T-helper 2 cell treated with Interferon-gamma antibody and Interleukin-4, amounts not matched to agents 5 μg/mL and 100 μg/mL, for 36 hours (primary cell): ENCODE data around the gene MAP7.
"Not testable (repeated sequence)": the region's sequence is repeated elsewhere in the genome, so short reads cannot be mapped to it uniquely, and the experiment has no call there.

ENCODE experiments used
- DNase-seq: peaks from one replicate; pipeline ENCODE4 v3.0.0; 2021; ENCODE audit warnings: low spot score
- H3K27ac Mint-ChIP-seq: one replicate; pipeline ENCODE4 v1.8.0; 2021; ENCODE audit warnings: mild to moderate bottlenecking, mixed read lengths
- H3K27me3 Mint-ChIP-seq: one replicate; pipeline ENCODE4 v1.8.0; 2021; ENCODE audit warnings: low read depth, mixed read lengths
- H3K36me3 Mint-ChIP-seq: one replicate; pipeline ENCODE4 v1.8.0; 2021; ENCODE audit warnings: low read depth, mixed read lengths
- H3K4me1 Mint-ChIP-seq: one replicate; pipeline ENCODE4 v1.8.0; 2021; ENCODE audit warnings: low read depth, mixed read lengths
- H3K4me3 Mint-ChIP-seq: one replicate; pipeline ENCODE4 v1.8.0; 2022; ENCODE audit warnings: mild to moderate bottlenecking, moderate library complexity, mixed read lengths
- H3K9me3 Mint-ChIP-seq: one replicate; pipeline ENCODE4 v1.8.0; 2021; ENCODE audit warnings: mixed read lengths

The MAP7 gene

DNA sequence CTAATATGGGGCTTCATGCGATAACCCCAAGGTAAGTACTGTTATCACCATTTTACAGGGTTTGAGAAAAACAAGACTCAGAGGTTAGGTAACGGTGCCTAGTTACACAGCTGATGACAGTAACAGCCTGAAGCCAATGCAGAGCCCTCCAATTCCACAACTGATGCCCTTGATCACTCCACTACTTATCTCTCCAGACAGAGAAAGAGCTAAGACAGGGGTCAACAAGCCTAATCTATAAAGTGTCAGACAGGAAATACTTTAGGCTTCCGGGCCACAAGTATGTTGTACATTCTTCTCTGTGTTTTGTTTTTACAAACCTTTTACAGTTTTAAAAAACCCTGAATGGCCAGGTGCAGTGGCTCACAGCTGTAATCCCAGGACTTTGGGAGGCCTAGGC, 50.9 kb downstream of the MAP7 start:
- Mint-ChIP-seq H3K27me3 (peaks cover 3% of the 10 kb centered on the region), H3K9me3 (no peaks in the 10 kb centered on the region), H3K4me1 (no peaks in the 10 kb centered on the region), H3K4me3 (no peak overlapping the region), H3K36me3 (no peaks in the 10 kb centered on the region), H3K27ac (no peak overlapping the region)
- DNase-seq: no peak

DNA sequence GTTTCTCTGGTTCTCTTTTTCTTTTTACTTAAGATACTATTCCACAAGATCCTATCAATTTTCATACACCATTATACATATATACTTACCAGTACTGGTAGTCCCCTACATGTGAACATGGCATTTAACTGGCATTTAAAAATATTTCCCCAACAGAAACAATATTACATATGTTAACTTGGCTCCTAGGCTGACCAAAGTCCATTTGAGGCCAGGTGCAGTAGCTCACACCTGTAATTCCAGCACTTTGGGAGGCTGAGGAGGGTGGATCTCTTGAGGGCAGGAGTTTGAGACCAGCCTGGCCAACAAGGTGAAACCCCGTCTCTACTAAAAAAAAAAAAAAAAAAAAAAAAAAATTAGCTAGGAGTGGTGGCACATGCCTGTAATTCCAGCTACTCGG, 53.8 kb downstream of the MAP7 start:
- not testable (repeated sequence) for H3K4me1 Mint-ChIP-seq, H3K36me3 Mint-ChIP-seq

DNA sequence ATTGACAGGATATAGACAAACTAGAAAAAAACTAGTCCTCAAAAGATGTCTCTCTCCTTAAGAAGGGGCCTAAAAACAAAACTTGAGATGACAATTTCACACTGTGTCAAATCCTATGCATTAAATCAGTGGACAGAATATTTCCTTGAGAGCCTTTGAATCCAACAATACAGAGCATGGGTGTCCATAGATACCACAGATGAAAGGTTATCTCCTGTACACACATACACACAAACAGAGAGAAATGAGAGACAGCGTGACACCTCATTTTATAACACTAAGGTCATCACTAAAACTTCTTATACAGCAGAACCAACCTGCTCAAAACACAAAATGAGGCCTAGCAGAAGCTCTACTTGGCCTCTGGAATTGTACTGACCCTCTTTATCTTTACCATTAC, 55.5 kb downstream of the MAP7 start:
- Mint-ChIP-seq H3K27me3 (peaks cover 10% of the 10 kb centered on the region), H3K36me3 (no peaks in the 10 kb centered on the region), H3K9me3 (no peaks in the 10 kb centered on the region), H3K4me3 (no peak overlapping the region), H3K4me1 (no peaks in the 10 kb centered on the region), H3K27ac (no peak overlapping the region)
- DNase-seq: no peak

More for the DNA sequence above, 53.8 kb downstream of the MAP7 start:
- H3K9me3 Mint-ChIP-seq, H3K27ac Mint-ChIP-seq, H3K4me3 Mint-ChIP-seq, H3K27me3 Mint-ChIP-seq, DNase-seq: not testable (repeated sequence)

DNA sequence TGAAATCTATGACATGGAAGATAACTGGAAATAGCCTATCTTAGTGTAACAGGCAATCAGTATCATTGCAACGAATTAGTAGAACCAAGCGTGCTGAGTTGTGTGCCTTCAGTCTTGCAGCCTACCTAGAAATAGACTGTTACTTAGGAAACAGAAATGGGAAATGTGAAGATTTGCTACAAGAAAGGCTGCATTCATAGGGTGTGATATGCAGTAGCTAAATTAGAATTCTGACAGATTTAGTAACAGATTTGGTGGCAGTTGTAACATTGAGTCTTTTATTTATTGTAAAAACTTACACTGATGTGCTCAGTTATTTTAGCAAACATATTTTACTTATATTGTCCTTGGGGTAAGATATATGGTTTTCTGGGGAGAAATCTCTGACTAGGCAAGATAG, 56.2 kb downstream of the MAP7 start:
- Mint-ChIP-seq H3K27ac (no peak overlapping the region), H3K4me1 (no peaks in the 10 kb centered on the region), H3K9me3 (no peaks in the 10 kb centered on the region), H3K27me3 (peaks cover 10% of the 10 kb centered on the region), H3K4me3 (no peak overlapping the region), H3K36me3 (no peaks in the 10 kb centered on the region)
- DNase-seq: no peak

DNA sequence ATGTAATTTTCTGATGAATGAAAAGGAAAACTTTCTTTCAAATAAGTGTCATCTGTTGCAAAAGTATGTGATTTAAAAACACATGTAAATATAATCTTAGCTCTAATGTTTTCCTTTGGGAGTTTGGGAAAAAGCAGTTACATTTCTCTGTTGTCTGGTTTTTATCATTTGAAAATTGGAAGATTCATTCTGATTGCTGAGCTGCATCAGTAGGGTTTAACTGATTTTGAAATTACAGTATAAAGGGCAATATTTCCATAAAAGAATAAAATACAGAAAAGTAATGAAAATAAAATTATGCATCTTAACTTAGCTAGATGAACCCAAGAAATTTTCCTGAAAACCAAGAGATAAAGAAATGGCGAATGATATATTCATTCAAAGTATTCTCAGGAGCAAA, 57.8 kb downstream of the MAP7 start:
- no peaks in the 10 kb centered on the region for H3K36me3 Mint-ChIP-seq
- no peaks in the 10 kb centered on the region for H3K4me1 Mint-ChIP-seq
- DNase-seq: no peak
- H3K27ac Mint-ChIP-seq: no peak overlapping the region
- H3K4me3 Mint-ChIP-seq: no peak overlapping the region
- no peaks in the 10 kb centered on the region for H3K9me3 Mint-ChIP-seq
- H3K27me3 Mint-ChIP-seq: peaks cover 10% of the 10 kb centered on the region

DNA sequence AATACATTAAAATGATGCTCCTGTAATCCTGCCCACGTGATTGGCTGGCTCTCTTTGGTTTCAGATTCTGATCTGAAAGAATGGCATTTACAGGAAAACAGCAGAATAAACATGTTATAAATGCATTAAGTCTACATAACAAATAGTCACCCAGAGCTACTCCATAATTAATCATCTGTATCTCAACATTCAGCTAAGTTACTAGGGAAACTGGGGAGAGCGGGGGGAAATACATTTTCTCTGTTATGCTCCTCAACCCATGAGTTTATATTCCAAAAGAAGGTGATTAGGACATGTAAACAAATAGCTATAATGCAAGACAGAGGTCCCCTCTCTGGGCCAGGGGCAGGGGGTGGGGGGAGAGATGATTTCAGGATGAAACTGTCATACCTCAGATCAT, 58.5 kb downstream of the MAP7 start:
- Mint-ChIP-seq H3K27ac (no peak overlapping the region), H3K36me3 (no peaks in the 10 kb centered on the region), H3K27me3 (peaks cover 10% of the 10 kb centered on the region), H3K4me3 (no peak overlapping the region), H3K9me3 (no peaks in the 10 kb centered on the region), H3K4me1 (no peaks in the 10 kb centered on the region)
- no peak for DNase-seq

DNA sequence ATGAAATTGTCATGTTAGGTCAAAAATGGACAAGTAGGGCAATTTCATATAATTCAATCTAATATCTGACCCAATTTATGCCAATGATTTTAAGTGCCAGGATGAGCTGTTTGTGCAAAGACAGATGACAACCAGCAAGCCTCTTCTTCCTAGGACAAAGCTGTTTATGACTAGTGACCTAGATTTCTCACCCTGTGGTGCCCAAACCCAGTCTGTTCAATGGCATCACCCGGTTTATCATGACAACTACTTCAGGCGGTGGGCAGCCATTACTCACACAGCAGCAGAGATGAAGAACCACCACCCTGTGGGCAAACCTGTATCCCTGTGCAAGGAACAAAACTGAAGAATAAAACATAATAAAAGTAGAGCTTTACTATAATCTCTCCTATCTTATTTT, 59.0 kb downstream of the MAP7 start:
- Mint-ChIP-seq H3K36me3 (no peaks in the 10 kb centered on the region), H3K27ac (no peak overlapping the region), H3K4me1 (no peaks in the 10 kb centered on the region), H3K9me3 (no peaks in the 10 kb centered on the region), H3K27me3 (peaks cover 8% of the 10 kb centered on the region), H3K4me3 (no peak overlapping the region)
- DNase-seq: no peak

DNA sequence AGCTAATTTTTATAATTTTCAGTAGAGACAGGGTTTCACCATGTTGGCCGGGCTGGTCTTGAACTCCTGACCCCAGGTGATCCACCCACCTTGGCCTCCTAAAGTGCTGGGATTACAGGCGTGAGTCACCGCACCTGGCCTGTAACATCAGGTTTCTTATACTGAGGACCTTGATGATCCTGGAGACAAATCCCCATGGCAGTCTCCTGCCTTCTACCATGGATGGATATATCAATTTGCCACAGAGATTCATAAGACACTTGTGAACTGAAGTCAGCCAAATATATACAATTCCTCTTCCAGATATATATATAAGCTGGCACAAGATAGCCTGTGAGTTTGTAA, 60.6 kb downstream of the MAP7 start:
- not testable (repeated sequence) for DNase-seq, H3K27me3 Mint-ChIP-seq, H3K9me3 Mint-ChIP-seq, H3K36me3 Mint-ChIP-seq, H3K27ac Mint-ChIP-seq, H3K4me3 Mint-ChIP-seq, H3K4me1 Mint-ChIP-seq

DNA sequence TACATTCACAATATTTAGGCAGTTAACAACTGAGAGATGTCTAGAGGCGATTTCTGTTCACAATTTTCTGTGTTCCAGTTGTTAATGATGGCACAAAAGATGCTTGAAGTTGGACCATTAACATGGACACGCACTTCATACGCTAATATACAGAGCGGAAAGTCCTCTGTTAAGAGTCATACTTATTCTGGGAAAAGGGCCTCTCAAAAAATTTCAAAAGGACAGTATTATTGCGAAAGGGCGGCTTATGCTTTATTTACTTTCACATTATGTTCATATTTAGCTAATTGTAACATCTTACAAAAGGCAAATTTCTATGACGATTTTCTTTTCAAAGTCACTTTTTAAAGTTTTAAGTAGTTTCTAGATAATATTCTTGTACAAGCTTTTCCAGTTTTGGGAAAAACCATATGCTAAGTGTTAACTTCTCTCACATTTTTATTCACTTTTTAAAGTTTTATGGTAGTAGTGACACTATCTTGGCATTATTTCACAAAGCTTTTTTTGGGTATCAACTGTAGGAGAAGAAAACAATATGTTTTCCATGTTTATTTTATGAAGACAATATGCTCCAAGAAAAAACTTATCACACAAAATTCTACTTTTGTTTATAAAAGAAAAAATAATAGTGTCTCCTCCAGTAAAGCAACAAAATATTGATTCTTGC, 62.3 kb downstream of the MAP7 start:
- no peak overlapping the region for H3K4me3 Mint-ChIP-seq
- DNase-seq: no peak
- peaks cover 9% of the 10 kb centered on the region for H3K27me3 Mint-ChIP-seq
- H3K36me3 Mint-ChIP-seq: no peaks in the 10 kb centered on the region
- no peak overlapping the region for H3K27ac Mint-ChIP-seq
- H3K9me3 Mint-ChIP-seq: no peaks in the 10 kb centered on the region
- H3K4me1 Mint-ChIP-seq: no peaks in the 10 kb centered on the region

DNA sequence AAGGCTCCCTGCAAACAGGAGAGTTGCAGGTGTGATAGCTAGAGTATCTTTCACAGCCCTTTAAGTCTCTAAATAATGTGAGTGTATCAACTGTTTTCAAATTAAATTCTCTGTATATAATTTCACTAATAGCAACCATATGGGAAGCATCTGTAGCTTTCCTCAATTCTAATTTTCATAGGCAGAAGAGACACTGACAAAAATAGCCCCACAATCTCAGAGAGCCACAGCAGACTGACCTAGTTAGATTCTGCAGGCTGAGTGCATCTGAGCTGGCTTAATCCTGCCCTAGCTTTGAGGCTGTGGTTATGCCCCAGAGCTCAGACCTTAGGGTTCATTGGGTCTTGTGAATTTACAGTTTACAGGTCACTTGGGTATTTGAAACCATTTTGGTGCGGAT, 63.9 kb downstream of the MAP7 start:
- no peaks in the 10 kb centered on the region for H3K4me1 Mint-ChIP-seq
- no peaks in the 10 kb centered on the region for H3K9me3 Mint-ChIP-seq

DNA sequence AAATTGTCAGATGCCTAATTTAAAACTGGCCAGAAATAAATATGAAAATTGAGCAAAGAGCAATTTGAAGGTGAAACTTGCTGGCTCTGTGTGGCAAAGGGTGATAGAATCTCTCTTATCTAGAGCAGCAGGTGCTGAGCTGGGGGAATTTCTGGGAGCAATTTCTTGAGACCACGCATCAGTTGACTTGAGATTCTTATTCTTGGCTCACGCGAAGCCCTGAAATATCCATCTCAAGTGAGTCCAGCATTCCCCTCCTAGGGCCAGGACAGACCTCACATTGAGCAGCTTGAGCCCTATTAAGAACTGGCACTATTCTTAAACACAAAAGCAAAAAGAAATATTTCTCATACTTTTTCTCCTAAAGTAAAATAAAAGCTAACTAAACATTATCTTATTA, 66.3 kb downstream of the MAP7 start:
- DNase-seq: no peak
- no peak overlapping the region for H3K4me3 Mint-ChIP-seq
- H3K27ac Mint-ChIP-seq: no peak overlapping the region
- H3K36me3 Mint-ChIP-seq: no peaks in the 10 kb centered on the region
- H3K27me3 Mint-ChIP-seq: peaks cover 16% of the 10 kb centered on the region
- no peaks in the 10 kb centered on the region for H3K4me1 Mint-ChIP-seq
- no peaks in the 10 kb centered on the region for H3K9me3 Mint-ChIP-seq

More for the DNA sequence above, 63.9 kb downstream of the MAP7 start:
- H3K27ac Mint-ChIP-seq: no peak overlapping the region
- DNase-seq: no peak
- peaks cover 6% of the 10 kb centered on the region for H3K27me3 Mint-ChIP-seq
- no peaks in the 10 kb centered on the region for H3K36me3 Mint-ChIP-seq
- H3K4me3 Mint-ChIP-seq: no peak overlapping the region

DNA sequence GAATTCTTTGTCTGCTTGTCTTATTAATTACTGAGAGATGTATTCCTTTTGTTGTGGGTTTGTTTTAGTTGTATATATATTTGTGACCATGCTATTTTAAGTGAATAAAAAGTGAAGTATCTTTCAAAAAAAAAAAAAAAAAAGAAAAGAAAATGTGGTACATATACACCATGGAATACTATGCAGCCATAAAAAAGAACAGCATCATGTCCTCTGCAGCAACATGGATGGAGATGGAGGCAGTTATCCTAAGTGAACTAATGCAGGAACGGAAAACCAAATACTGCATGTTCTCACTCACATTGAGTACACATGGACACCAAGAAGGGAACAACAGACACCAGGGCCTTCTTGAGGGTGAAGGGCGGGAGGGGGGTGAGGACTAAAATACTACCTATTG, 67.2 kb downstream of the MAP7 start:
- H3K27me3 Mint-ChIP-seq: peaks cover 20% of the 10 kb centered on the region
- H3K4me1 Mint-ChIP-seq, DNase-seq, H3K4me3 Mint-ChIP-seq, H3K36me3 Mint-ChIP-seq, H3K9me3 Mint-ChIP-seq, H3K27ac Mint-ChIP-seq: not testable (repeated sequence)

DNA sequence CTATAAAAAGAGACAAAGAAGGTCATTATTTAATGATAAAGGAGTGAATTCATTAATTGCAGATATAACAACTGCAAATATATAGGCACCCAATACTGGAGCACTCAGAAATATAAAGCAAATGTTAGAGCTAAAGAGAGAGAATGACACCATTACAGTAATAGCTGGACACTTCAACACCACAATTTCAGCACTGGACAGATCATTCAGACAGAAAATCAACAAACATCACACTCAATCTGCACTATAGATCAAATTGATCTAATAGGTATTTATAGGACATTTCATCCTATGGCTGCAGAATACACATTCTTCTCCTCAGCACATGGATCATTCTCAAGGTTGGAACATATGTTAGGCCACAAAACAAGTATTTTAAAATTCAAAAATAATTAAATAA, 72.7 kb downstream of the MAP7 start:
- Mint-ChIP-seq H3K27ac (no peak overlapping the region), H3K36me3 (no peaks in the 10 kb centered on the region), H3K4me3 (no peak overlapping the region), H3K9me3 (no peaks in the 10 kb centered on the region), H3K27me3 (peaks cover 31% of the 10 kb centered on the region), H3K4me1 (no peaks in the 10 kb centered on the region)
- DNase-seq: no peak

DNA sequence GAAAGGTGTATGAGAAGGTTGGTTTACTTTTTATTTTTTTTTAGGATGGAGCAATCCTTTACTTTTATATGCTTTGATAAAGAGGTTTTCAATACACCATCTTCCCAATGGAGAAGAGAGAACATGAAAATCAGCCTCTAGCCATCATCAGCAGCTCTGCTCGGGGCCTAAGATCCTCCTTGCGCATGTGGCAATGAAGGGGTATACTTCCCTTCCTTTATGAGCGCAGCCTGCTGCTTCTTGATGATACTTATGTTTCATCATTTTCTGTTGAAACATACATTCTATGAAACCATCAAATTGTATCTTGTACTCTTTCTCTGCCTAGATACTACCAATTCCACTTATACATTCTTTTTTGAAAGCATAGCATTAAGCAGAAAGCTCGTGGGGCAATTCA, 74.5 kb downstream of the MAP7 start:
- peaks cover 3% of the 10 kb centered on the region for H3K4me1 Mint-ChIP-seq
- no peaks in the 10 kb centered on the region for H3K36me3 Mint-ChIP-seq
- H3K27me3 Mint-ChIP-seq: peaks cover 30% of the 10 kb centered on the region
- no peak overlapping the region for H3K27ac Mint-ChIP-seq
- no peak for DNase-seq
- no peaks in the 10 kb centered on the region for H3K9me3 Mint-ChIP-seq
- H3K4me3 Mint-ChIP-seq: no peak overlapping the region

DNA sequence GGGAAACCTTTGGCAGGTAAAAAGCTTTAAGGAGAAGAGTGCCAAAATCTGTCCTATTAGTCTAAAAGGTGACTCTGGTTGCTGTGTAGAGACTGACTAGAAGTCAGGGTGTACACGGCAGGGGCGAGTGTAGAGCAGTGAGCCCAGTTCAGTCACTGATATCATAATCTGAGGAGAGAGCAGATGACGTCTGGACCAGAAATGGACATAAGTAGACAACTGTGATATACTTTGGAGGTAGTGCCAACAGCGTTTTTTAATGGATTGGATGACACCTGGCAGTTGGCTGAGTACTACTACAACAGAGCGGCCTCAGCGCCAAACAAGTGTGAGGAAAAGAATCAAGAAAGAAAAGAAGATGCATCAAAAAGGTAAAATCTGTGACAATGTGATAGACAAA, 76.0 kb downstream of the MAP7 start:
- no peak overlapping the region for H3K4me3 Mint-ChIP-seq
- H3K27ac Mint-ChIP-seq: no peak overlapping the region
- H3K9me3 Mint-ChIP-seq: no peaks in the 10 kb centered on the region
- no peak for DNase-seq
- no peaks in the 10 kb centered on the region for H3K36me3 Mint-ChIP-seq
- peaks cover 5% of the 10 kb centered on the region for H3K4me1 Mint-ChIP-seq
- peaks cover 26% of the 10 kb centered on the region for H3K27me3 Mint-ChIP-seq
